ENCODE measurements around the gene RAP1GAP. TPM values are rescaled to one million over a fixed set of nuclear protein-coding genes. Genes with fewer than 3 reads are reported as not detected.

Gene RAP1GAP
- total RNA-seq, 1 donor from 2014 or later = 0.07 TPM

Other genes starting within 250 kb of the RAP1GAP start
- gene NBPF3, start 229.2 kb downstream of the RAP1GAP start, total RNA-seq = 0.85 and 3.0 TPM in 2 replicates
- gene ALPL, start 159.9 kb downstream of the RAP1GAP start, total RNA-seq = 0.13 TPM in 1 of 2 replicates, not detected in the other
- gene USP48, start 113.8 kb upstream of the RAP1GAP start, total RNA-seq = 70.4 and 89.7 TPM in 2 replicates
- not detected in 2 replicates for gene LDLRAD2, start 142.9 kb upstream of the RAP1GAP start, total RNA-seq